Measurements from ENCODE around the gene DOK1. TPM values are rescaled to one million over a fixed set of nuclear protein-coding genes. Genes with fewer than 3 reads are reported as not detected.
A peak's percentile ranks its signal among the peaks of the same experiment; 100 is the strongest.

The DOK1 gene
- total and polyA plus RNA-seq, 3 experiments from 2014 or later: 24.0 to 25.2 (median 24.4) TPM

- no peak for DNase-seq
- no peak overlapping the region for H3K4me3 ChIP-seq (ENCODE audit: low read length)
- peaks cover 3 to 12% (median 7%) of the 10 kb centered on the region in 3 donors for H3K4me1 Mint-ChIP-seq
- no peak overlapping the region for H3K27ac ChIP-seq (ENCODE audit: low read depth, low read length)
- peaks cover 10% of the 10 kb centered on the region for H3K4me1 ChIP-seq (ENCODE audit: insufficient read depth, low read length)
- POLR2A ChIA-PET: no interaction called here
- peaks cover 26% of the 10 kb centered on the region for H3K27me3 ChIP-seq (ENCODE audit: insufficient read depth, low read length, poor library complexity, severe bottlenecking)
- H3K9me3 ChIP-seq (ENCODE audit: low read length): no peaks in the 10 kb centered on the region
- H3K4me3 Mint-ChIP-seq: no peak overlapping the region
- H3K9me3 Mint-ChIP-seq: no peaks in the 10 kb centered on the region
- H3K27me3 Mint-ChIP-seq: peaks cover 33 to 50% of the 10 kb centered on the region in 2 donors
- no peaks in the 10 kb centered on the region for H3K36me3 Mint-ChIP-seq
- H3K36me3 ChIP-seq (ENCODE audit: insufficient read depth, low read length): no peaks in the 10 kb centered on the region
- H3K27ac Mint-ChIP-seq: peak overlapping the region in 1 of 8 donors; percentile 1
- CTCF ChIA-PET: interaction anchor here (0.8 to 3.9 kb wide), 4 partner anchors 41 to 63 kb away, joined by 3 to 16 read pairs (median 3); partner anchors contain the start of genes CCDC142 and TTC31
These were observed 9.9 kb upstream of the DOK1 start for GRCh38 chr2:74544634-74545033.

- Mint-ChIP-seq H3K27me3 (peaks cover 34 to 56% of the 10 kb centered on the region in 2 donors), H3K27ac (no peak overlapping the region), H3K4me1 (peaks cover 3 to 13% (median 7%) of the 10 kb centered on the region in 3 donors), H3K36me3 (no peaks in the 10 kb centered on the region), H3K4me3 (no peak overlapping the region), H3K9me3 (no peaks in the 10 kb centered on the region)
- Histone ChIP-seq H3K4me3 (ENCODE audit: low read length) (no peak overlapping the region), H3K36me3 (ENCODE audit: insufficient read depth, low read length) (no peaks in the 10 kb centered on the region), H3K27me3 (ENCODE audit: insufficient read depth, low read length, poor library complexity, severe bottlenecking) (peaks cover 31% of the 10 kb centered on the region), H3K4me1 (ENCODE audit: insufficient read depth, low read length) (peaks cover 12% of the 10 kb centered on the region), H3K9me3 (ENCODE audit: low read length) (no peaks in the 10 kb centered on the region), H3K27ac (ENCODE audit: low read depth, low read length) (no peak overlapping the region)
- CTCF ChIA-PET: interaction anchor here (1.2 to 3.9 kb wide), 3 partner anchors 56 to 296 kb away, joined by 3 to 16 read pairs (median 3); partner anchors contain the start of genes CCDC142 and TTC31
- DNase-seq: no peak
- POLR2A ChIA-PET: interaction anchor here (0.6 kb wide), 1 partner anchor 35 kb away, joined by 7 read pairs; no protein-coding TSS in a partner anchor
These were observed 8.5 kb upstream of the DOK1 start for GRCh38 chr2:74546004-74546403.

- CTCF ChIA-PET: no interaction called here
- Mint-ChIP-seq H3K27me3 (peaks cover 37 to 48% of the 10 kb centered on the region in 2 donors), H3K4me3 (peak overlapping the region; percentile 28 to 77 (median 57)), H3K4me1 (peaks cover 6 to 13% (median 7%) of the 10 kb centered on the region in 3 donors), H3K9me3 (peaks cover 0 to 2% (median 0%) of the 10 kb centered on the region in 5 donors), H3K27ac (no peak overlapping the region), H3K36me3 (no peaks in the 10 kb centered on the region)
- Histone ChIP-seq H3K36me3 (ENCODE audit: insufficient read depth, low read length) (no peaks in the 10 kb centered on the region), H3K4me1 (ENCODE audit: insufficient read depth, low read length) (peaks cover 12% of the 10 kb centered on the region), H3K27ac (ENCODE audit: low read depth, low read length) (no peak overlapping the region), H3K9me3 (ENCODE audit: low read length) (no peaks in the 10 kb centered on the region), H3K4me3 (ENCODE audit: low read length) (peak overlapping the region; percentile 12), H3K27me3 (ENCODE audit: insufficient read depth, low read length, poor library complexity, severe bottlenecking) (peaks cover 24% of the 10 kb centered on the region)
- POLR2A ChIA-PET: no interaction called here
- no peak for DNase-seq
These were observed 6.1 kb upstream of the DOK1 start for GRCh38 chr2:74548285-74548899.

- Histone ChIP-seq H3K27ac (ENCODE audit: low read depth, low read length) (no peak overlapping the region), H3K4me3 (ENCODE audit: low read length) (peak overlapping the region; percentile 32), H3K27me3 (ENCODE audit: insufficient read depth, low read length, poor library complexity, severe bottlenecking) (peaks cover 24% of the 10 kb centered on the region), H3K36me3 (ENCODE audit: insufficient read depth, low read length) (no peaks in the 10 kb centered on the region), H3K4me1 (ENCODE audit: insufficient read depth, low read length) (peaks cover 12% of the 10 kb centered on the region), H3K9me3 (ENCODE audit: low read length) (no peaks in the 10 kb centered on the region)
- POLR2A ChIA-PET: no interaction called here
- DNase-seq: no peak
- CTCF ChIA-PET: no interaction called here
- peak overlapping the region in 6 of 7 donors; percentile 17 to 66 (median 42) for H3K4me3 Mint-ChIP-seq
- H3K36me3 Mint-ChIP-seq: no peaks in the 10 kb centered on the region
- H3K9me3 Mint-ChIP-seq: peaks cover 0 to 2% (median 0%) of the 10 kb centered on the region in 5 donors
- peaks cover 35 to 47% of the 10 kb centered on the region in 2 donors for H3K27me3 Mint-ChIP-seq
- peak overlapping the region in 2 of 8 donors; percentile 12 to 66 for H3K27ac Mint-ChIP-seq
- H3K4me1 Mint-ChIP-seq: peaks cover 9 to 16% (median 11%) of the 10 kb centered on the region in 3 donors
These were observed 5.4 kb upstream of the DOK1 start for GRCh38 chr2:74548900-74549826.

DNA sequence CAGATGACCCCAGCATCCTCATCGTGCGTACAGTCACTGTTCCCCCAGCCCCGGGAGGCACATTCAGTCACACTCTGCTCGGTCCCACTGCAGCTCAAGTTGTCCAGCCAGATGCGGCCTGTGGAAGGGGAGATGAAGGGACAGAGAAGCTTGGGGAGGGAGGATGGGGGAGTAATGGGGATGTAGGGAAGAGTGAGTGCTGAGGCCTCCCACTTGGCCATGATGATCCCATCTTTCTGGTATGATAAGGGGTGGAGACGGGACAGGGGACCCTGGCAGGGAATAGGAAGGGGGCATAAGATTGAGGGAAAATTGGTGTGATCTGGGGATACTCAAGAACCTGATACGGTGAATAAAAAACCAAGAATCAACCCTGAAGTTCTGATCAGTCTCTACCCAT, 4.3 kb upstream of the DOK1 start:
- DNase-seq: no peak
- ChIA-PET POLR2A (no interaction called here), CTCF (no interaction called here)
- Mint-ChIP-seq H3K9me3 (peaks cover 0 to 2% (median 0%) of the 10 kb centered on the region in 5 donors), H3K27me3 (peaks cover 32 to 44% of the 10 kb centered on the region in 2 donors), H3K4me3 (peak overlapping the region in 4 of 7 donors; percentile 9 to 61 (median 26)), H3K27ac (peak overlapping the region in 2 of 8 donors; percentile 8 to 12), H3K36me3 (peaks cover 0 to 7% (median 0%) of the 10 kb centered on the region in 3 donors), H3K4me1 (peaks cover 11 to 23% (median 11%) of the 10 kb centered on the region in 3 donors)
- Histone ChIP-seq H3K4me1 (ENCODE audit: insufficient read depth, low read length) (peaks cover 13% of the 10 kb centered on the region), H3K9me3 (ENCODE audit: low read length) (no peaks in the 10 kb centered on the region), H3K27me3 (ENCODE audit: insufficient read depth, low read length, poor library complexity, severe bottlenecking) (peaks cover 24% of the 10 kb centered on the region), H3K36me3 (ENCODE audit: insufficient read depth, low read length) (no peaks in the 10 kb centered on the region), H3K27ac (ENCODE audit: low read depth, low read length) (no peak overlapping the region), H3K4me3 (ENCODE audit: low read length) (no peak overlapping the region)

DNA sequence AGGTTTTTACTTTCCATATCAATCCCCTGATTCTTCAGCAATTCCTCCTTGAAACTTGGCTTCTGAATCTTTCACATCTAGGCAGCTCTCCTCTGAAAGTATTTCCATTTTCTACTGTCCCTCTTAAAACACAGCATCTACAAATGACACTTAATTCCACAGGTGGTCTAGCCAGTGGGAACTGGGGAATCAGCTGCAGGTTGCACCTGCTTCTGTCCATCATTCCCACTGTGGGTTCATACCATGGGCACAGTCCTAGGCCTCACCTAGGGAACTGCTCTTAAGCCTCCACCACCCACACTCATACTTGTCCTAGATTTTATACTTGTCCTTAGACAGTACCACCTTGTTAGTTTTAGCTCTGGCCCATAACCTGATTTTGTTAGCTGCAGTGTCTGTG, 3.0 kb upstream of the DOK1 start:
- peaks cover 24% of the 10 kb centered on the region for H3K27me3 ChIP-seq (ENCODE audit: insufficient read depth, low read length, poor library complexity, severe bottlenecking)
- peaks cover 20% of the 10 kb centered on the region for H3K4me1 ChIP-seq (ENCODE audit: insufficient read depth, low read length)
- no peaks in the 10 kb centered on the region for H3K36me3 ChIP-seq (ENCODE audit: insufficient read depth, low read length)
- no peak for DNase-seq
- peaks cover 0 to 2% (median 0%) of the 10 kb centered on the region in 5 donors for H3K9me3 Mint-ChIP-seq
- H3K4me1 Mint-ChIP-seq: peaks cover 11 to 36% (median 17%) of the 10 kb centered on the region in 3 donors
- ChIA-PET CTCF (interaction anchor here (0.7 to 1.5 kb wide), 2 partner anchors 19 to 68 kb away, joined by 3 to 5 read pairs; partner anchors contain the start of genes CCDC142 and TTC31), POLR2A (no interaction called here)
- no peak overlapping the region for H3K27ac Mint-ChIP-seq
- no peak overlapping the region for H3K4me3 ChIP-seq (ENCODE audit: low read length)
- peak overlapping the region in 1 of 7 donors; percentile 89 for H3K4me3 Mint-ChIP-seq
- H3K27me3 Mint-ChIP-seq: peaks cover 31 to 38% of the 10 kb centered on the region in 2 donors
- H3K27ac ChIP-seq (ENCODE audit: low read depth, low read length): no peak overlapping the region
- peaks cover 0 to 15% (median 0%) of the 10 kb centered on the region in 3 donors for H3K36me3 Mint-ChIP-seq
- H3K9me3 ChIP-seq (ENCODE audit: low read length): no peaks in the 10 kb centered on the region

GRCh38 chr2:74551942-74552913, 2.3 kb upstream of the DOK1 start:
- Mint-ChIP-seq H3K4me3 (peak overlapping the region; percentile 22 to 98 (median 74)), H3K9me3 (peaks cover 0 to 2% (median 0%) of the 10 kb centered on the region in 5 donors), H3K27me3 (peaks cover 30 to 36% of the 10 kb centered on the region in 2 donors), H3K27ac (peak overlapping the region in 6 of 8 donors; percentile 17 to 89 (median 74)), H3K4me1 (peaks cover 11 to 36% (median 19%) of the 10 kb centered on the region in 3 donors), H3K36me3 (peaks cover 0 to 19% (median 0%) of the 10 kb centered on the region in 3 donors)
- POLR2A ChIA-PET: no interaction called here
- H3K36me3 ChIP-seq (ENCODE audit: insufficient read depth, low read length): no peaks in the 10 kb centered on the region
- peaks cover 20% of the 10 kb centered on the region for H3K4me1 ChIP-seq (ENCODE audit: insufficient read depth, low read length)
- CTCF ChIA-PET: interaction anchor here (0.7 to 1.5 kb wide), 2 partner anchors 20 to 69 kb away, joined by 3 to 5 read pairs; partner anchors contain the start of genes CCDC142 and TTC31
- no peak overlapping the region for H3K4me3 ChIP-seq (ENCODE audit: low read length)
- peaks cover 24% of the 10 kb centered on the region for H3K27me3 ChIP-seq (ENCODE audit: insufficient read depth, low read length, poor library complexity, severe bottlenecking)
- DNase-seq: no peak
- no peaks in the 10 kb centered on the region for H3K9me3 ChIP-seq (ENCODE audit: low read length)
- no peak overlapping the region for H3K27ac ChIP-seq (ENCODE audit: low read depth, low read length)
